ENCODE measurements around the gene ITSN2.

The ITSN2 gene

GRCh38 chr2:24228470-24228869 is 131.9 kb downstream of the ITSN2 start:
- no peak overlapping the region for H3K27ac ChIP-seq
- no peak for DNase-seq (ENCODE audit: low read depth, low spot score)

DNA sequence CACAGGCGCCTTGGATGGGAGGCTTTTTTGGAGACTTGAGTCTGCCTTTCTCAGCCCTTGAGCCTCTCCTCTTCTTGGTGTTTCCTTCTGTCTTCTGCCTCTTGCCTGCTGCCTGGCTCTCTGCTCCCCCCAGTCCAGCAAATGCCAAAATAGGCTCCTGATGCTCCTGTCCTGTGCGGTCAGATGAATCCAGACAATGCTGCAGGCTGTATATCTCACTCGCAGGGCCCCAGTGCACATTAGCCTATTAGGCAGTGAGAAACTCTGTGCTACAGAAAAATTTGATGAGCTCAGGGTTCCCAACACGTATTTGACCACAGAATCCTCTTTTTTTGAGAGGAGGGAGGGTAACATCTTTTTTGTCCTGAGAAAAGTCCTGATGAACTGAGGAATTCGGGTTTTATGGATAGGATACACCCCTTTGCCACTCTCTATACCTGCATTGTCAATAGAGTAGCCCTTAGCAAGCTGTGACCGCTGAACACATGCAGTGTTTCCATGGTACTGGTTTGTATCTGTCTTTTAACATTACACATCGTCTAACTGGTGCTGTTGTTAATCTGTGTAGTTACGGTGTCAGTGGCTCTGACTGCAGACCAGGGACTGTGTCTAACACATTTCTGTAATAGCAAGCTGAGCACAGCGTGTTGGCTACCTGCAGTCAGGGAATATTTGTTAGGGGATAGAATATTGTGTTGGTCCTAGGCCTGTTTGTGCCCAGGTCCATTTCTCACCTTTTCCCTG is 134.7 kb downstream of the ITSN2 start:
- DNase-seq (ENCODE audit: low read depth, low spot score) = no peak
- no peak overlapping the region for H3K27ac ChIP-seq

DNA sequence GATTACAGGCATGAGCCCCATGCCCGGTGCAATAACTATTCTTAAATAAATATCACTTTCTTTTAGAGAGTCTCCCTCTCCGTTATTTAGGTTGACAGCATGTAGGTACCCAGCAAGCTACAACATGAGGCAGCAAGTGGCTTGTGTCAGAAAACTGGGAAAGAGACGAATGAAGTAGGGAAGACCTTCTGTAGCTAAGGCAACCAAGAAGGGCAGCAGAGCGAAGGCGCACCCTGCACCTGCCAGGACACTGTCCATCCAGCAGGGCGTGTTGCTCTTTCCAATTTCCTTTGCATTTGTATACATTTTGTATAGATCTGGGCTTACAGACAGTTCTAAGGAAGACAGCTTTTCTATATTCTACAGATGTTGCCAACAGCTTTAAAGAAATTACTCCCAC is 137.4 kb downstream of the ITSN2 start:
- H3K27ac ChIP-seq = no peak overlapping the region
- DNase-seq (ENCODE audit: low read depth, low spot score) = no peak

GRCh38 chr2:24221343-24222050 is 138.8 kb downstream of the ITSN2 start:
- H3K27ac ChIP-seq = no peak overlapping the region
- DNase-seq (ENCODE audit: low read depth, low spot score) = no peak

- no peak overlapping the region for H3K27ac ChIP-seq
- no peak for DNase-seq (ENCODE audit: low read depth, low spot score)
Observed at GRCh38 chr2:24220554-24221291, 139.6 kb downstream of the ITSN2 start.

DNA sequence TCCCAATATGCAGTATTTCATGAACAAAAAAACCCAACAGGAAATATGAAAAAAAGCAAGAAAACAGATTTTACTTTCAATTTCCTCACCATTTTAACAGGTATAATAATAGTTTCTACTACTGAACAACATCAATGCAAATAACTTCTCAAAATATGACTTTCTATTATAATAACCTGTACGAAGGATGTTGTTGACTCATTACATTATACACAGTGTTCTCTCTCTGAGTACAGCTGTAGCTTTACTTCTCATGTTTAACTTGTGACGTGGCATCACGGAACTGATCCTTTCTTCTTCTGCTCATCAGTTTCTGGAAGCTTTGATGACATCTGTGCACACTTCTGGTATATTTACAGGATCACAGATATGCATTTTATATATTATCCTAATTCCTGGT is 145.5 kb downstream of the ITSN2 start:
- no peak overlapping the region for H3K27ac ChIP-seq
- no peak for DNase-seq (ENCODE audit: low read depth, low spot score)

GRCh38 chr2:24211408-24211807 is 148.9 kb downstream of the ITSN2 start:
- H3K27ac ChIP-seq = no peak overlapping the region
- no peak for DNase-seq (ENCODE audit: low read depth, low spot score)

DNA sequence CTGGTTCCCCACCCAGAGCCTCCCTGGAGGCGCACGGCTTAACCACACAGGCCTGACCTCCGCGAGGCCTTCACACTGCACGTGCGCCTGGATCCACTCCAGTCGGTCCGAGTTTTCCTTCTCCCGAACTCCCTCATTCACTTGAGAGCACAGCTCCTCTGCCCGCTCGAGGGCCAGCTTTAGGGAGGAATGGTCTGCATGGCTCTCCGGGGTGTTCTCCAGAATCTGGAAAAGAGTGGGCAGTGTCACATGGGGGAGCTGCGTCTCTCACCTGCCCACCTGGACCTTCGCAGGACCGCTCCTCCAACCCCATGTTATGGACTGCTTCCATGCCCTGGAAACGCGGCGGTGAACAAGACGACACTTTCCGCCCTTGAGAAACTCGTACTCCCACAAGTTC is 149.6 kb downstream of the ITSN2 start:
- no peak overlapping the region for H3K27ac ChIP-seq
- DNase-seq (ENCODE audit: low read depth, low spot score) = no peak

- no peak for DNase-seq (ENCODE audit: low read depth, low spot score)
- H3K27ac ChIP-seq = no peak overlapping the region
Observed at GRCh38 chr2:24210106-24210455, 150.3 kb downstream of the ITSN2 start.

GRCh38 chr2:24209389-24210105 is 150.8 kb downstream of the ITSN2 start:
- DNase-seq (ENCODE audit: low read depth, low spot score) = no peak
- H3K27ac ChIP-seq = no peak overlapping the region

- no peak for DNase-seq (ENCODE audit: low read depth, low spot score)
- H3K27ac ChIP-seq = no peak overlapping the region
Observed at GRCh38 chr2:24208490-24208889, 151.8 kb downstream of the ITSN2 start.

- H3K27ac ChIP-seq = no peak overlapping the region
- no peak for DNase-seq (ENCODE audit: low read depth, low spot score)
Observed at GRCh38 chr2:24207359-24207758, 153.0 kb downstream of the ITSN2 start.

DNA sequence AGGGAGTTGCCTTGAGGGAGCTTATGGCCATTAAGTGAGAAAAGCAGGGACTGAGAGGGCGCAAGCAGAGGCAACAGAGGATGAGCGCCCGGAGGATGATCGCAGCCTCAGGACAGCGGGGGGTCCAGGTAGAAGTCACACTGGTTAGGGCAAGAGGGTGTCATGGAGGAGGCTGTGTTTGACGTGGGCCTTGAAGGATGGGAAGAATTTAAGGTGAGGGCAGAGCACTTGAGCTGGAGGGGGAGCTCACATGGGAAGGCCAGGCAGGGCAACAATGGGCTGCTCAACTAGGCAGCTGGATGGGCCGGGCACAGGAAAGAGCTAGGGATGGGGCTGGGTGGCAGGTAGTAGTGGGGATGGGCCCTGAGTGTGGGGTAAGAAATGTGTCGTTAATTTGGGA is 153.6 kb downstream of the ITSN2 start:
- H3K27ac ChIP-seq = no peak overlapping the region
- no peak for DNase-seq (ENCODE audit: low read depth, low spot score)

GRCh38 chr2:24206242-24206641 is 154.1 kb downstream of the ITSN2 start:
- DNase-seq (ENCODE audit: low read depth, low spot score) = no peak
- no peak overlapping the region for H3K27ac ChIP-seq

DNA sequence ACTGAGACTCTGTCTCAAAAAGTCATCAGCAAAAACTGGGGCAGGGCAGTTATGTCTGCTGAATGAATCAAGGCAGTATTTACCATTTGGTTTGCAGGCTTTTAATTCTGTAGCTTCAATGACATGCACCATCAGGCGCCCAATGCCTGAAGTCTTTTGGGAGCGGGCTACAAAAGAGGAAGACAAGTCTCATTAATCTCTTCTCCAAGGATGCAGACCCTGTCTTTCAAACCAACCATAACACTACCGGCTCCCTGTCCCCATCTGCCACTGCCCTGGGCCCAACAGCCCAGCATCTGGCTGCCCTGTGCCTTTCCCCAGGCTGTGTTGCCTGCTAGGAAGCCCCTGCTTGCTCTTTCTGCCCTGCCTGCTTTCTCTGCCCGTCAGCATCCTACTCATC is 155.2 kb downstream of the ITSN2 start:
- DNase-seq (ENCODE audit: low read depth, low spot score) = no peak
- H3K27ac ChIP-seq = no peak overlapping the region

- no peak overlapping the region for H3K27ac ChIP-seq
- no peak for DNase-seq (ENCODE audit: low read depth, low spot score)
Observed at GRCh38 chr2:24204505-24204904, 155.8 kb downstream of the ITSN2 start.

- H3K27ac ChIP-seq = no peak overlapping the region
- no peak for DNase-seq (ENCODE audit: low read depth, low spot score)
Observed at GRCh38 chr2:24203787-24204150, 156.6 kb downstream of the ITSN2 start.

GRCh38 chr2:24203029-24203786 is 157.1 kb downstream of the ITSN2 start:
- no peak overlapping the region for H3K27ac ChIP-seq
- no peak for DNase-seq (ENCODE audit: low read depth, low spot score)

GRCh38 chr2:24200799-24201198 is 159.5 kb downstream of the ITSN2 start:
- no peak for DNase-seq (ENCODE audit: low read depth, low spot score)
- no peak overlapping the region for H3K27ac ChIP-seq

DNA sequence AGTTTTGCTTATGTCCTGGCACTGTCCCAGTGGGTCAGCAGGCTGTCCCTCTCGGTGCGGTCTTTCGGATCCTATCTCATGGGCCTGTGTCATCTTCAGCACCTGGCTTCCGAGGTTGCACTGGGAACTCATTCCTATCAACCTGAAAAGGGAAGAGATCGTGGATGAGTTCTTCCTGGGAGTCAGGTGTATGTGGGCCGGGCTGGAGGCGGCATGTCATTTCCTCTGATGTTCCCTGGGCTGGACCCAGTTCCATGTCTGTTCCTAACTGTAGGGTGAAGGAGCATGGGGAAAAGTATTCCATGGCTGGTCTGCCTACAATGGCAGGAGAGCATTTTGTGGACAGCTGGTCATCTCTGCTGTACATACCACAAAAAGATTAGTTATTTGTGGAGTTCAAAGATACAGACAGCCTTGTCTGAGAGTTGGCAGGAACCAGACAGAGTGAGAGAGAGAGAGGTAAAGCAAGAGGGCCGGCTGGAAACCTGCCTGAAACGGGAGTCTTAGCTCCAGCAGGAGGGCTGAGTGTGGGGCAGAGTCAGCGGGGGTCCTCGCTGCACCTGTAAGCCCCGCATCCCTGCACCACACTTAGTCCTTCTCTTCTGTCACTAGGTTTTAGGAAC is 160.3 kb downstream of the ITSN2 start:
- H3K27ac ChIP-seq = no peak overlapping the region
- DNase-seq (ENCODE audit: low read depth, low spot score) = no peak

Data from epithelial cell of prostate (primary cell).